Fibroblast of pulmonary artery (primary cell): ENCODE results near the gene PPP4R1.
A peak's percentile ranks its signal among the peaks of the same experiment; 100 is the strongest.

Experiments used
- DNase-seq: peaks from one replicate; pipeline ENCODE4 v3.0.0-alpha.2; 2010; ENCODE audit warnings: low read depth
- H3K4me3 ChIP-seq: replicated peaks from 2 replicates; pipeline ENCODE4 v1.5.1; 2011; ENCODE audit warnings: low read depth, mild to moderate bottlenecking, control low read depth, low read length, moderate library complexity
- TF ChIP-seq, protein P1 (sequence below): IDR thresholded peaks from 2 replicates; pipeline ENCODE4 v1.5.1; 2011; ENCODE audit warnings: mild to moderate bottlenecking, control low read depth, low read length, inconsistent platforms; ENCODE audit errors: missing control alignments

Gene PPP4R1

DNA sequence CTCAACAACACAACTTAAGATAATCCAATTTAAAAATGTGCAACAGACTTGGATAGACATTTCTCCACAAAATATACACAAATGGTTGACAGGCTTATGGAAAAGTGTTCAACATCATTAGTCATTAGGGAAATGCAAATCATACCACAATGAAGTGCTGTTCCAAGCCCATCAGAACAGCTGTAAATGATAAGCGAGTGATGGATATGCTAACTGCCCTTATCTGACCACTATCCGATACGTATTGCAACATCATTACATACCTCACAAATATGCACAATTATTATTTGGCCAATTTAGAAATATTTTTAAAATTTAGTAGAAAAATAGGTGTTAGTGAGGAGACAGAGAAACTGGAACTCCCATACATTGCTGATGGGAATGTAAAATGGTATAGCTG lies 62.2 kb downstream of the PPP4R1 start:
- peak; percentile 26 for DNase-seq
- no peak overlapping the region for H3K4me3 ChIP-seq
- TF ChIP-seq, protein P1, sequence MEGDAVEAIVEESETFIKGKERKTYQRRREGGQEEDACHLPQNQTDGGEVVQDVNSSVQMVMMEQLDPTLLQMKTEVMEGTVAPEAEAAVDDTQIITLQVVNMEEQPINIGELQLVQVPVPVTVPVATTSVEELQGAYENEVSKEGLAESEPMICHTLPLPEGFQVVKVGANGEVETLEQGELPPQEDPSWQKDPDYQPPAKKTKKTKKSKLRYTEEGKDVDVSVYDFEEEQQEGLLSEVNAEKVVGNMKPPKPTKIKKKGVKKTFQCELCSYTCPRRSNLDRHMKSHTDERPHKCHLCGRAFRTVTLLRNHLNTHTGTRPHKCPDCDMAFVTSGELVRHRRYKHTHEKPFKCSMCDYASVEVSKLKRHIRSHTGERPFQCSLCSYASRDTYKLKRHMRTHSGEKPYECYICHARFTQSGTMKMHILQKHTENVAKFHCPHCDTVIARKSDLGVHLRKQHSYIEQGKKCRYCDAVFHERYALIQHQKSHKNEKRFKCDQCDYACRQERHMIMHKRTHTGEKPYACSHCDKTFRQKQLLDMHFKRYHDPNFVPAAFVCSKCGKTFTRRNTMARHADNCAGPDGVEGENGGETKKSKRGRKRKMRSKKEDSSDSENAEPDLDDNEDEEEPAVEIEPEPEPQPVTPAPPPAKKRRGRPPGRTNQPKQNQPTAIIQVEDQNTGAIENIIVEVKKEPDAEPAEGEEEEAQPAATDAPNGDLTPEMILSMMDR = no peak

DNA sequence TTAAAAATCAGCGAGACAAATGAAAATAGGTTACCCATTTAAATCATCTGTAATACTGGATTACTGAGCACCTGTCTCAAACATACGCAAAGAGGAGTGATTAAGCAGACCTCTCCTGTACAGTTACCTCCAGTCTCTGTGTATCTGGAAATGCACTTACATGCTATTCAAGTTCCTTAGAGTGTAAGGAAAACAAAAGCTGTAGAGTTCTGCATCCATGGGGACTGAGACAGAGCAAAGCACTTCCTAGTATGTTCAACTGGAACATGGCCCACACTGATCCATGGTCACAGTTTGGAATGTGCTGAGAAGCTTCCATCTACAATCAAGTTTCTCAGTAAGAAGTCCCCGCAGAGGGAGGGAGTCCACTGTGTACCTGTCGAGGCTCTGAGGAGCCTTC lies 63.9 kb downstream of the PPP4R1 start:
- TF ChIP-seq, protein P1 = no peak
- no peak for DNase-seq
- no peak overlapping the region for H3K4me3 ChIP-seq

DNA sequence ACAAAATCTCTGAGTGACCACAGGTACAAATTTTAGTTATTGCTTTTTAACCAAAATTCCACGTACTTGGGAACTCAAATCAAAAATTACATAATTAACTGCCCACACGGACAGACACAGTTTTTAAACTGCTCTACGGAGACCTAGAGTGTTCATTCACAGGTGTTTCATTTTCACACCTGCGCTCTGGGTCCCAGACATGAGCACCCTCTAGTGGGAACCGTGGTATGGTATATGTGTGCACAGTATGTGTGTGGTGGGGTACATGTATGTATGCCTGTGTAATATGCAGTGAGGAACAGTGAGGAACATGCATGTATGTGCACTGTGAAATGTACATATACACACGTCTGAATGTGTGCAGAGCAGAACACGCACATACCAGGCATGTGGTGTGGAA lies 65.0 kb downstream of the PPP4R1 start:
- TF ChIP-seq, protein P1 = peak; percentile 11
- DNase-seq = no peak
- no peak overlapping the region for H3K4me3 ChIP-seq

DNA sequence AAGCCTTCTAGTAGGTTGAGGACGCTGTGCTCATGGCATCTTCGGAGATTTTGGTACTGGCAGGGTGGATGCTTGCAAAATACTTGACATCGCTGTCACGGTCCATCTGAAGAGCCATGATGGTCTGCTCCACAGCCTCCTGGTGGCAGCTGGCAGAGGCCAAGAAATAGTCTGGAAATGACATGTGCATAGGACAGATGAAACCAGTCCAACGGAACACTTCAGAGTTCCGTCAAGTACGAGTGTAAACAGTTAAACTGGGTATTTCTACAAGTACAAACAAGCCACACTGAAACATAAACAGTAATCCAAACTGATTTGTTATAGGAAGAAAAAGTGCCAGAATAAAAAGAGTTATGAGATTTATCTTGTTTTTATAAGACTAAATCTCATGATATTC lies 66.6 kb downstream of the PPP4R1 start:
- no peak for DNase-seq
- TF ChIP-seq, protein P1 = no peak
- no peak overlapping the region for H3K4me3 ChIP-seq

DNA sequence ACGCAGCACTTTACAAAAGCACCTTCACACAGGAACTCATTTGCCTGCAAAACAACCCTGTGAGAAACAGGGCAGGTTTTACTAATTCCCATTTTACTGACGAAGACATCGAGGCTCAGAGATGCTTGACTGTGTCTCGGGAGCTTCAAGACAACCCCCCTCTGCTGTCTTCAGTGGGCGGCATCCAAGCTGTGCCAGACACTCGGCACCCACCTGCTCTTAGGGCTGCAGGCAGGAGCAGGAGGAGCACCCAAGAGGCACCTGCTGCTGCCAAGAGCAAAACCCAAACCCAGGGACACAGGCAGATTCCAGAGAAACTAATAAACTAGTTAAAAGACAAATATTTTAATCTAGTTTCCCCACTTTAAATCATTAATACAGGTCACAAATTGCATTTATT lies 67.9 kb downstream of the PPP4R1 start:
- TF ChIP-seq, protein P1 = no peak
- no peak overlapping the region for H3K4me3 ChIP-seq
- no peak for DNase-seq

GRCh38 chr18:9545029-9545428 lies 69.3 kb downstream of the PPP4R1 start:
- TF ChIP-seq, protein P1 = no peak
- DNase-seq = no peak
- no peak overlapping the region for H3K4me3 ChIP-seq

DNA sequence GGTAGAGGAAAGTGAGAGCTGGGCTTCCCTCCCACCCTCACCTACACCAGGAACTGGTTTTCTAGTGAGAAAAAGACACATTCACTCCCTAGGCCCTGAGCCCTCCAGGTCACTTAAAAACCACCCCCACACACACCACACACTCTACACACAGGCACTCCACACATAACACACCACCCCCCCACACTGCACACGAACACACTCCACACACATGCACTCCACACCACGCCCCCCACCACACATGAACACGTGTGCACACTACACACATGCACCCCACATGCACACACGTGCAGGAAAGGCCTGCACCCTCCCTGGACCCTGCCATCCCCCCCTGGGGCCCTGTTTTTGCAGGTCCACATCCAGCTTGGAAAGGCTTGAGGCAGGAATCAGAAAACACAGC lies 71.4 kb downstream of the PPP4R1 start:
- TF ChIP-seq, protein P1 = no peak
- no peak overlapping the region for H3K4me3 ChIP-seq
- DNase-seq = no peak
